Nephron progenitor cell (in vitro differentiated cells): ENCODE measurements around the gene TRAPPC4.
"Not testable (repeated sequence)": the region's sequence is repeated elsewhere in the genome, so short reads cannot be mapped to it uniquely, and the experiment has no call there.

Source experiments
- DNase-seq: peaks from one replicate; pipeline ENCODE4 v3.0.0; 2021
- H3K27ac Mint-ChIP-seq: 2 replicates; pipeline ENCODE4 v1.8.0; 2021; ENCODE audit warnings: mild to moderate bottlenecking, moderate library complexity, mixed read lengths
- H3K27me3 Mint-ChIP-seq: 2 replicates; pipeline ENCODE4 v1.8.0; 2021; ENCODE audit warnings: mild to moderate bottlenecking, low read depth, mixed read lengths; ENCODE audit not compliant: poor library complexity
- H3K36me3 Mint-ChIP-seq: 2 replicates; pipeline ENCODE4 v1.8.0; 2021; ENCODE audit warnings: low read depth, mixed read lengths
- H3K4me1 Mint-ChIP-seq: 2 replicates; pipeline ENCODE4 v1.8.0; 2021; ENCODE audit warnings: mixed read lengths
- H3K4me3 Mint-ChIP-seq: 2 replicates; pipeline ENCODE4 v1.8.0; 2021; ENCODE audit warnings: mild to moderate bottlenecking, moderate library complexity, mixed read lengths
- H3K9me3 Mint-ChIP-seq: 2 replicates; pipeline ENCODE4 v1.8.0; 2021; ENCODE audit warnings: mild to moderate bottlenecking, moderate library complexity, mixed read lengths
- TF ChIP-seq, protein P1 (sequence below): fragments of 200-600 bp; sonication (generic); IDR thresholded peaks from 2 replicates; pipeline ENCODE4 v1.5.0; 2021; ENCODE audit warnings: antibody characterized with exemption

The TRAPPC4 gene

DNA sequence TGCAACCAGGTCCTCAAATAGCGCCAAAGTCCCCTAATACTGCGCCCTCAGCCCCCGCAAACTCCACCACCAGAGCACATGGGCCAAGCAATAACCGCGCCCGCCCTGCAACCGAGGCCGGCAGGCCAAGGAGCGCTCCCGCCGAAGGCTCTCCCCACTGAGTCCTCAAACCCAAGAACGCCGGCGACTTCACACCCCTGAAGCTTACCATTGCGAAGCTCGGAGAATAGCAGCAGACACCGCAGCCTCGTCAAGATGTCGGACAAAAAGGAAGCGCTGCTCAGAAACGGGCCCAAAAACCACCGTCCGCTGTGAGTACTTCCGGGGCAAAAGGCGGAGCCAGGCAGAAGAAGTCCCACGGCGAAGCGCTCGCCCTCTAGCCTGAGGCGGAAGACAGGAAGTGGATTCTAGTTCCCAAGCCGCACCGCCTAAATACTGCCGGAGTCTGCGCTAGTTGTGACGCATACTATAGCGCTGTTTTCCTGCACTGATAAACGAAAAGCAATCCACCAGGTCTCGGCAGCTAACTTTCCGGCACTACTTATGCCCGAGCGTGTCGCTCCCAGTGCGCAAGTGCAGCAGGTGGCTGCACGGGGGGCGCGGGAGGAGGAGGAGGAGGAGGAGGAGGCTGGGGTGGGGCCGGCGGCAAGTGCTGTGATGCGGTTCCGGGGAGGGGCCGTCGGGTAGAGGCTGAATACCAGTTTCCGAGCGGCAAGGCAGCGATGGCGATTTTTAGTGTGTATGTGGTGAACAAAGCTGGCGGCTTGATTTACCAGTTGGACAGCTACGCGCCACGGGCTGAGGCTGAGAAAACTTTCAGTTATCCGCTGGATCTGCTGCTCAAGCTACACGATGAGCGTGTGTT, at the start of gene TRAPPC4, which contains the start of gene RPS25:
Gene TRAPPC4, plus strand, starts transcription at position 693 of the 865 bp plus-strand sequence. Its CDS starts 30 bp downstream, at position 723.
Gene RPS25, minus strand, starts transcription at position 270 of the 865 bp plus-strand sequence. Its CDS starts 59 bp downstream, at position 211.
- H3K36me3 Mint-ChIP-seq, result peaks cover 52% of the 10 kb centered on the region
- DNase-seq, result peak; percentile 90
- H3K4me3 Mint-ChIP-seq, result peak within 1 kb of the TSS; percentile 100
- H3K27ac Mint-ChIP-seq, result peak within 1 kb of the TSS; percentile 100
- H3K27me3 Mint-ChIP-seq, result peaks cover 7% of the 10 kb centered on the region
- H3K4me1 Mint-ChIP-seq, result peaks cover 55% of the 10 kb centered on the region
- TF ChIP-seq, protein P1, sequence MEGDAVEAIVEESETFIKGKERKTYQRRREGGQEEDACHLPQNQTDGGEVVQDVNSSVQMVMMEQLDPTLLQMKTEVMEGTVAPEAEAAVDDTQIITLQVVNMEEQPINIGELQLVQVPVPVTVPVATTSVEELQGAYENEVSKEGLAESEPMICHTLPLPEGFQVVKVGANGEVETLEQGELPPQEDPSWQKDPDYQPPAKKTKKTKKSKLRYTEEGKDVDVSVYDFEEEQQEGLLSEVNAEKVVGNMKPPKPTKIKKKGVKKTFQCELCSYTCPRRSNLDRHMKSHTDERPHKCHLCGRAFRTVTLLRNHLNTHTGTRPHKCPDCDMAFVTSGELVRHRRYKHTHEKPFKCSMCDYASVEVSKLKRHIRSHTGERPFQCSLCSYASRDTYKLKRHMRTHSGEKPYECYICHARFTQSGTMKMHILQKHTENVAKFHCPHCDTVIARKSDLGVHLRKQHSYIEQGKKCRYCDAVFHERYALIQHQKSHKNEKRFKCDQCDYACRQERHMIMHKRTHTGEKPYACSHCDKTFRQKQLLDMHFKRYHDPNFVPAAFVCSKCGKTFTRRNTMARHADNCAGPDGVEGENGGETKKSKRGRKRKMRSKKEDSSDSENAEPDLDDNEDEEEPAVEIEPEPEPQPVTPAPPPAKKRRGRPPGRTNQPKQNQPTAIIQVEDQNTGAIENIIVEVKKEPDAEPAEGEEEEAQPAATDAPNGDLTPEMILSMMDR, result no peak
- no peaks in the 10 kb centered on the region for H3K9me3 Mint-ChIP-seq

- not testable (repeated sequence) for H3K27ac Mint-ChIP-seq, H3K4me3 Mint-ChIP-seq, H3K4me1 Mint-ChIP-seq, DNase-seq, H3K36me3 Mint-ChIP-seq
- H3K9me3 Mint-ChIP-seq, result peaks cover 12% of the 10 kb centered on the region
- H3K27me3 Mint-ChIP-seq, result peaks cover 16% of the 10 kb centered on the region
Measured at GRCh38 chr11:118969508-118969907, 49.1 kb upstream of the TRAPPC4 start.

- Mint-ChIP-seq H3K36me3 (no peaks in the 10 kb centered on the region), H3K27ac (no peak within 1 kb of the TSS), H3K27me3 (peaks cover 29% of the 10 kb centered on the region), H3K4me1 (no peaks in the 10 kb centered on the region), H3K9me3 (peaks cover 12% of the 10 kb centered on the region), H3K4me3 (no peak within 1 kb of the TSS)
- DNase-seq, result no peak
- TF ChIP-seq, protein P1, result no peak
Measured at GRCh38 chr11:118971646-118972045, 46.9 kb upstream of the TRAPPC4 start, which contains the start of gene FOXR1. Gene FOXR1 (plus strand): TSS chr11:118971761. CDS start chr11:118971932, 171 bp downstream.

DNA sequence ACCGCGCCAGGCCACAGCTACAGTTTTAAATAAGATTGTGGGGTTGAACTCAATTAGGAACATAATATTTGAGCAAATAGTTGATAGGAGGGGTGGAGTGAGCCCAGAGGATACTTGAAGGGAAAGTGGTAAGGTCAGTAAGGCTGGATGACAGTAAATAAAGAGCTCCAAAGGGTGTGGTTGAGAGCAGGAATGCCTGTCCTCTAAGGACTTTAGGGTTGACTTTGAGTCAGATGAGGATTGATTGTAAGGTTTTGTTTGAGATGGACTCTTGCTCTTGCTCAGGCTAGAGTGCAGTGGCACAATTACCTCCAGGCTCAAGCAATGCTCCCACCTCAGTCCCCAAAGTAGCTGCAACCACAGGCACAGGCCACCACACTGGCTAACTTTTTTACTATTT, 44.6 kb upstream of the TRAPPC4 start:
- Mint-ChIP-seq H3K4me1 (peaks cover 11% of the 10 kb centered on the region), H3K36me3 (no peaks in the 10 kb centered on the region), H3K27ac (no peak overlapping the region), H3K4me3 (no peak overlapping the region), H3K9me3 (peaks cover 12% of the 10 kb centered on the region), H3K27me3 (peaks cover 29% of the 10 kb centered on the region)
- DNase-seq, result no peak
- TF ChIP-seq, protein P1, result no peak

DNA sequence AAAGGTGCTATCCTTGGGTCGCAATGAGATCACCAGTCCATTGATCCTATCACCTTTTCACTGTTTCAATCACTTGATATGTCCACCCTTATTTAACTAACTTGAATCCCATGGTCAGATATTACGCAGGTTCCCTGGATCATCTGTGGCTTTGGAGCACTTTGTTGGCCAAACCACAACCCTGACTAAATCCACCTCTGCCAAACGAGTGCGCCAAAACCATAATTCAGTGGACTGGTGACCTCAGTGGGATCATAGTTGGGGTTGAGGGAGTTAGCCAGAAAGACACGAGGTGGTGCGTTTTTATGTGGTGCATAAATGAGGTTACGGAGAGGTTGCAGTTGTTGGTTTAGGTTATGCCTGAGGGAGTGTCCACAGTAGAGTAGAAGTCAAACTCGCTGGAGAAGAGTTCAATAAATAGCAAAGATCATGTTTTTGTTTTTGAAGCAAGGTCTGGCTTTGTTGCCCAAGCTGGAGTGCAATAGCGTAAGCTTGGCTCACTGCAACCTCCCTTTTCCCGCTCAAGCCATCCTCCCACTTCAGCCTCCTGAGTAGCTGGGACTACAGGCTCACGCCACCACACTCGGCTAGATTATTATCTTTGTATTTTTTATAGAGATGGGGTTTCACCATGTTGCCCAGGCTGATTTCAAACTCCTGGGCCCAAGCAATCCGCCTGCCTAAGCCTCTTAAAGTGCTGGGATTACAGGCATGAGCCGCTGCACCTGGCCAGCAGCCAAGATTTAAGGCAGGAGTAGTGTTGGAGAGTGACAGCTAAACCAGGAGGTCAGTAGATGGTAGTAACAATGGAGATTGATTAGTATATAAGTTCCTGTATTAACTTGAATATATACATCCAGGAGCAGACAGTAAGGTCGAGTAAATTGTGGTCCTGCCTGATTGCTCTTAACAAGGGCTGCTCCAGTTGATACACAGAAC, 42.5 kb upstream of the TRAPPC4 start:
- Mint-ChIP-seq H3K27me3 (peaks cover 19% of the 10 kb centered on the region), H3K9me3 (peaks cover 9% of the 10 kb centered on the region), H3K27ac (no peak overlapping the region), H3K4me3 (no peak overlapping the region), H3K36me3 (no peaks in the 10 kb centered on the region), H3K4me1 (peaks cover 30% of the 10 kb centered on the region)
- no peak for DNase-seq
- TF ChIP-seq, protein P1, result no peak

DNA sequence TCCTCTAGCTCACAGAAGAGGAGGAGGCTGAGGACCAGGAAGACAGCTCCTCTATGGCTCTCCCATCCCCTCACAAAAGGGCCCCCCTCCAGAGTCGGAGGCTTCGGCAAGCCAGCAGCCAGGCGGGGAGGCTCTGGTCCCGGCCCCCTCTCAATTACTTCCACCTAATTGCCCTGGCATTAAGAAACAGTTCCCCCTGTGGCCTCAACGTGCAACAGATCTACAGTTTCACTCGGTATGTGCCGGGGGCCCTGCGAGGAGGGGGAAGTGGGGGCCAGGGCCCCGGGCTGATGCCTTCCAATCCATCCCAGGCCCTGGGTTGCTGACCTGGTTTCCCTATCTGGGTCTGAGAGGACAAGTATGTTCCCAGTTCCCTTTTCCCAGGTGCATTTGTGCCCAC, 39.1 kb upstream of the TRAPPC4 start:
- H3K27ac Mint-ChIP-seq, result no peak overlapping the region
- H3K4me1 Mint-ChIP-seq, result peaks cover 30% of the 10 kb centered on the region
- DNase-seq, result no peak
- no peak overlapping the region for H3K4me3 Mint-ChIP-seq
- no peaks in the 10 kb centered on the region for H3K36me3 Mint-ChIP-seq
- H3K9me3 Mint-ChIP-seq, result no peaks in the 10 kb centered on the region
- TF ChIP-seq, protein P1, result no peak
- peaks cover 20% of the 10 kb centered on the region for H3K27me3 Mint-ChIP-seq
